Pancreas (tissue), 10 donors: ENCODE measurements around the gene TPSG1. TPM values are rescaled to one million over a fixed set of nuclear protein-coding genes. Genes with fewer than 3 reads are reported as not detected.
"Not testable (repeated sequence)": the region's sequence is repeated elsewhere in the genome, so short reads cannot be mapped to it uniquely, and the experiment has no call there.

Source experiments
- ATAC-seq, 4 donors: fragments of 200-7000 bp; cut with Tn5 transposase; one replicate each; pipeline versions ENCODE4 v1.8.0 to v1.9.1; 2020; ENCODE audit warnings: mild to moderate bottlenecking in 4 of 4, moderate library complexity in 4 of 4
- DNase-seq, 6 donors: peaks; one replicate each; pipeline ENCODE4 v3.0.0-alpha.2; 2020
- FAIRE-seq: peaks from 2 replicates; lab custom pipeline; 2012; peaks lifted over from hg19 to GRCh38; lab: Jason Lieb, UNC
- H3K27ac ChIP-seq, 4 donors: fragments of 200-600 bp; sonication (generic); 1 replicate in 3 of 4; 2 replicates in 1 of 4; pipeline versions ENCODE4 v1.5.0 to v1.8.0; 2020
- H3K27me3 ChIP-seq, 4 donors: fragments of 200-600 bp; one replicate each; pipeline ENCODE4 v1.8.0; 2021
- H3K36me3 ChIP-seq, 3 donors: fragments of 200-600 bp; sonication (generic) in 1 of 3; one replicate each; pipeline versions ENCODE4 v1.5.0 to v1.8.0; 2020 to 2021
- H3K4me1 ChIP-seq, 3 donors: fragments of 200-600 bp; one replicate each; pipeline ENCODE4 v1.8.0; 2021
- H3K4me3 ChIP-seq, 4 donors: fragments of 200-600 bp; sonication (generic) in 2 of 4; one replicate each; pipeline versions ENCODE4 v1.5.0 to v1.8.0; 2020 to 2021
- H3K9me3 ChIP-seq, 4 donors: fragments of 200-600 bp; one replicate each; pipeline ENCODE4 v1.8.0; 2021
- CTCF ChIP-seq, 4 donors: fragments of 200-600 bp; sonication (generic) in 3 of 4; IDR thresholded peaks; one replicate each; pipeline versions ENCODE4 v1.5.0 to v1.8.0; 2021; ENCODE audit warnings: antibody characterized with exemption in 4 of 4
- WGBS, 2 donors: extraction: QIAGEN DNeasy Blood & Tissue Kit; methylation state at CpG; one replicate each; pipeline ENCODE4 v1.1.7; 2013; 5-methylcytosine and 5-hydroxymethylcytosine counted together
- intact Hi-C, 3 donors: fragments of 100-400 bp; cut with DNase I; formaldehyde crosslinking; loops; one replicate each; pipeline versions ENCODE4 v1.11.1 to v1.14.2; 2022
- polyA plus RNA-seq, 2 donors: library from polyadenylated mRNA; stranded (reverse); fragments of 200-250 nt; gene quantifications; one replicate each; pipeline ENCODE4 v1.2.3, GENCODE V29; 2013
- total RNA-seq, 6 donors: library from RNA; stranded (reverse); fragmentation: NEBNext Ultra II Directional in 4 of 6; extraction: Animal tissue kit (Norgen Biotek cat#: 25700) in 4 of 6; gene quantifications; one replicate each; pipeline versions ENCODE4 v1.2.1 to v1.2.4, GENCODE V29; 2021 to 2023
- donor health status: healthy with polysubstance abuse.
- donor health status: DM: no; HTN: no; CAD: no; lungs with moderate emphysema.
- donor health status: DM: no; HTN: no; CAD: no.
- donor health status: control.
- donor health status: control.
- donor health status: Bipolar disorder and iron deficiency.
- donor health status: DM: yes; HTN: yes; CAD: no.
- donor health status: DM: no; HTN: no; CAD: no.
- donor health status: DM: no; HTN: no; CAD: no.
- donor health status: DM: yes; HTN: yes; CAD: no.

The TPSG1 gene
- total and polyA plus RNA-seq, 8 donors, result 0.12 to 0.26 TPM; not detected in 6

GRCh38 chr16:1237990-1238389, 12.9 kb upstream of the TPSG1 start:
- H3K4me1 ChIP-seq, result no peaks in the 10 kb centered on the region
- no peak overlapping the region for H3K27ac ChIP-seq
- ATAC-seq, result no peak
- no peak for TF ChIP-seq CTCF (IDR thresholded peaks at IDR 0.05)
- DNase-seq, result peak in 2 of 6 donors; percentile 4 to 11
- H3K27me3 ChIP-seq, result no peaks in the 10 kb centered on the region
- 50 to 68% methylated on average over 9 of the region's 9 CpGs for WGBS, 2 donors
- H3K9me3 ChIP-seq, result no peaks in the 10 kb centered on the region
- H3K36me3 ChIP-seq, result no peaks in the 10 kb centered on the region
- H3K4me3 ChIP-seq, result no peak overlapping the region
- no peak for FAIRE-seq
- intact Hi-C loops, result no loop called here

GRCh38 chr16:1236659-1237058, 11.6 kb upstream of the TPSG1 start:
- intact Hi-C loops, H3K36me3 ChIP-seq, H3K4me1 ChIP-seq, DNase-seq, H3K9me3 ChIP-seq, FAIRE-seq, H3K4me3 ChIP-seq, H3K27ac ChIP-seq, H3K27me3 ChIP-seq: not testable (repeated sequence)
- no CpG with 5 or more reads among the region's 29 CpGs for WGBS, 2 donors
- peak; percentile 78 to 96 (median 88) for ATAC-seq

- H3K27me3 ChIP-seq, H3K4me1 ChIP-seq, FAIRE-seq, H3K27ac ChIP-seq, H3K4me3 ChIP-seq, H3K36me3 ChIP-seq, intact Hi-C loops, H3K9me3 ChIP-seq, DNase-seq: not testable (repeated sequence)
- WGBS, 2 donors, result no CpG with 5 or more reads among the region's 47 CpGs
- ATAC-seq, result peak in 3 of 4 donors; percentile 37 to 48 (median 40)
These were observed 7.1 kb upstream of the TPSG1 start for GRCh38 chr16:1232049-1232748.

GRCh38 chr16:1231301-1231700, 6.2 kb upstream of the TPSG1 start:
- intact Hi-C loops, H3K4me1 ChIP-seq, H3K4me3 ChIP-seq, H3K36me3 ChIP-seq, H3K27ac ChIP-seq, FAIRE-seq, H3K9me3 ChIP-seq, H3K27me3 ChIP-seq, ATAC-seq: not testable (repeated sequence)
- DNase-seq, result peak in 2 of 6 donors; percentile 14 to 58
- 53 to 59% methylated on average over 6 to 7 of the region's 7 CpGs for WGBS, 2 donors

GRCh38 chr16:1230471-1231212, 5.6 kb upstream of the TPSG1 start:
- intact Hi-C loops, H3K27me3 ChIP-seq, ATAC-seq, H3K9me3 ChIP-seq, H3K4me3 ChIP-seq, H3K27ac ChIP-seq, FAIRE-seq, H3K4me1 ChIP-seq, H3K36me3 ChIP-seq: not testable (repeated sequence)
- DNase-seq, result peak in 2 of 6 donors; percentile 12 to 59
- 51 to 71% methylated on average over 17 of the region's 17 CpGs for WGBS, 2 donors

GRCh38 chr16:1230084-1230470, 5.0 kb upstream of the TPSG1 start, which contains the start of gene TPSB2:
TSS of gene TPSB2 (minus strand) at chr16:1230184. CDS start at chr16:1229951, 233 bp downstream.
- 66% methylated on average over 4 of the region's 11 CpGs; no CpG with 5 or more reads in 1 of the 2 donors for WGBS, 2 donors
- H3K27ac ChIP-seq, intact Hi-C loops, H3K4me1 ChIP-seq, H3K27me3 ChIP-seq, ATAC-seq, H3K36me3 ChIP-seq, FAIRE-seq, H3K9me3 ChIP-seq, H3K4me3 ChIP-seq: not testable (repeated sequence)
- DNase-seq, result peak in 1 of 6 donors; percentile 5

GRCh38 chr16:1229476-1229875, 4.4 kb upstream of the TPSG1 start:
- H3K4me3 ChIP-seq, H3K9me3 ChIP-seq, ATAC-seq, H3K4me1 ChIP-seq, H3K27ac ChIP-seq, intact Hi-C loops, H3K36me3 ChIP-seq, FAIRE-seq, H3K27me3 ChIP-seq: not testable (repeated sequence)
- 74 to 82% methylated on average over 6 to 12 of the region's 13 CpGs for WGBS, 2 donors
- peak in 2 of 6 donors; percentile 17 to 44 for DNase-seq

GRCh38 chr16:1228227-1228626, 3.2 kb upstream of the TPSG1 start:
- H3K9me3 ChIP-seq, FAIRE-seq, ATAC-seq, intact Hi-C loops, H3K36me3 ChIP-seq, H3K27ac ChIP-seq, H3K27me3 ChIP-seq, H3K4me1 ChIP-seq, H3K4me3 ChIP-seq: not testable (repeated sequence)
- 57 to 61% methylated on average over 4 to 7 of the region's 7 CpGs for WGBS, 2 donors
- DNase-seq, result peak in 1 of 6 donors; percentile 70

- intact Hi-C loops, H3K27ac ChIP-seq, H3K27me3 ChIP-seq, ATAC-seq, H3K4me1 ChIP-seq, FAIRE-seq, H3K9me3 ChIP-seq, H3K36me3 ChIP-seq, H3K4me3 ChIP-seq: not testable (repeated sequence)
- DNase-seq, result peak in 1 of 6 donors; percentile 65
- 32 to 36% methylated on average over 7 to 14 of the region's 14 CpGs for WGBS, 2 donors
These were observed 1.6 kb upstream of the TPSG1 start for GRCh38 chr16:1226692-1227091.

- H3K27me3 ChIP-seq, H3K27ac ChIP-seq, intact Hi-C loops, H3K9me3 ChIP-seq, H3K4me1 ChIP-seq, H3K36me3 ChIP-seq, FAIRE-seq, H3K4me3 ChIP-seq: not testable (repeated sequence)
- DNase-seq, result peak in 1 of 6 donors; percentile 72
- ATAC-seq, result peak in 2 of 4 donors; percentile 44 to 50
- 56 to 62% methylated on average over 24 of the region's 24 CpGs for WGBS, 2 donors
These were observed 752 bp upstream of the TPSG1 start for GRCh38 chr16:1225728-1226311.
